HPDE6-E6E7 (cell line): ENCODE measurements around the gene SORBS1.
A peak's percentile ranks its signal among the peaks of the same experiment; 100 is the strongest.

Experiments used
- DNase-seq: peaks from one replicate; pipeline ENCODE4 v3.0.0; 2011; ENCODE audit warnings: missing footprints; ENCODE audit errors: extremely low spot score

Gene SORBS1

DNA sequence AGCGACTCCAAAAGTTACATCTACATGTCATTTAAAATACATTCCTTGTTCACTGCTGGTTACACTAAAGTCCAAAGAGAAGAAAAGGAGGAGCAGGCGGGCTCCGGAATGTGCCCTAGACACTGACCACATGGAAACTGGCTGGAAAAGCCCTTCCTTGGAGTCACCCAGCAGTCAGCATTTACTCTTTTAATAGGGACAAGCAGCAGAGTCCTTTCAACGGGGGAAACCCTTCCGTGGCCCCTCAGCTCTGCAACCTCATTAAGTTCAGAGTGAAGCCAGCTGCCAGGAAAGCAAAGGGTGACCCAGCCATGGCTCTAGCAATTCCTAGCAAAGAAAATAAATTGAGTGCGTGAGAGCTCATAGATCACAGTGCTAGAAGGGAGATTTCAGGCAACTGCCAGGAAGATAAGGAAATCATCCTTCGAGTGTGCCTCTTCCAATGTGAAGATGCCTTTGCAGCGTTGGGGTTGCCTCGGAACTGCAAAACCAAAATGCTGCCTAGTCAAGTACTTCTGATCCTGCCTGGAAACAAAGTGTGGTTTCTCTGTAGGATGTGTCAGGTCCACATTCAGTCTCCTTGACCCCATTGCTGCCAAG, 101.6 kb downstream of the SORBS1 start:
- no peak for DNase-seq

DNA sequence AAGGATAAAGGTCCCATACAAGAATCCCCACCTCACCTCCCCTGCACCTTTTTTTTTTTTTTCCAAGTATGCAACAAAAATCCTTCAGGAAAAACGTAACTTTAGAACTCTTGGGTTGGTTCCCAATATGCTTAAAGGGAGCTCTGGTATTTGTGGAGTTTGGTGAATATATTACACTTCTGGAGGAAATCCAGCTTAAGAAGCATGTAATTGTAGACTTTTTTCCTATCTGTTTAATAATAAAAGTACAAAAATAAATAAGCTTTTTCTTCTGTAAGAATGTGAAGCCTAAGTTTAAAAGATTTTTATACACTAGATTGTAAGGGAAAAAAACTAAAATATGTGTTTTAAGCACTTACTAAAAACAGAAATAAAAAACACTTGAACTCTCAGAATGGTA, 102.3 kb downstream of the SORBS1 start:
- no peak for DNase-seq

DNA sequence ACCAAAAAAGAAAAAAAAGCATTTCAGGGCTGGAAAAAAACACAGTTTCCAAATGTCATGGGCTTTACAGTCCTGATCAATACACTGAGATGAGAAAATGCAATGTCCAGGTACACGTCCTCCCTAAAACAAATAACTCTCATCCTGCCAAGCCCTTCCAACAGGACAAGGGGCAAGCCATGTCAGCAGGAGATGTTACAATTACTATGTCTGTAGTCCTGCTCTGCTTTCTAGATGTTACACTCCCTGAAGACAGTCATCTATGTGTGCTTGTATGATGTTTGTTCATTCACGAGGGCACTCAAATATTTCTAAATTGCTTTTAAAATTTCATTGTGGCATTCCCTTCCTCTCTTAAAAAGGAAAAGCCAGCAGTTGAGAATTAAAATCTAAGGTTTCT, 103.2 kb downstream of the SORBS1 start:
- no peak for DNase-seq

DNA sequence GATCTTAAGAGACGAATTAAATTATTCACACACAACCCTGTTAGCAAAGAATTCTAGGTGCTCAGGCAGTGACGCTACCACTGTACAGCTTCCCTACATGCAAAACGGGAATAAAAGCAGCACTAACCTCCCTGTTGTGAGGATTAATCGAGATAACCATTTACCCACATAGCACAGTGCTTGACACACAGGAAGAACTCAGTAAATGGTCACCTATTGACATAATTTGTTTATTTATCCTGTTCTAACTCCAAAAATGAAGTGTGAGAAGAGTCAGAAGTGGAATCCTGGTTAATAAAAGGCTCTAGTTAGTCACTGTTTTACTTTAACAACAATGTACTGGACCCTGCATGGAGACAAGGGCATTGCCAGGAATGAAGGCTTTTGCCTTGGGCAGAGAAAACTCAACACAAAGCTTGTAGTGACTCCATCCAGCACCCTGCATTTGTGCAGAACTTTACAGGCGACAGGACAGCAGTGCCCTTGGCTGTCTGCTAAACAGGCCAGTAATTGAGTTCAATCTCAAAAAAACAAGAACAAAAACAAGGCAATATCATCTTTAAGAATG, 103.8 kb downstream of the SORBS1 start:
- DNase-seq: no peak

DNA sequence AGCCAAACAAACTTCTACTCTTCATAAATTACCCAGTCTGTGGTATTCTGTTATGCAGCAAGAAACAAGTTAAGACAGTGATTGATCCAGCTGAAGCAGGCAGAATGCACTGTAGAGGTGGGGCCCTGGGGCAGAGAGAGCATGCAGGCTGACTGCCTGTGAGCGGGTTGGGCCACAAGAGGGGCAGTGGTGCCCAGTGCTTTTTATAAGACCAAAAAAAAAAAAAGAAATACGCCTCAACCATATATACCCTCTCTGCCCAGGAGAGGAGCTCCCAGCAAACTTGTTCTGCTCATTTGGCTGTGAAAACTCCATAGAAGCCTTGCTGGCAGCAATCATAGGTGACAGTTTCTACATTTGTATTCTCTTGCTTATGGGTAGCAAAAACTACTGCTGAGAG, 104.7 kb downstream of the SORBS1 start:
- DNase-seq: no peak

DNA sequence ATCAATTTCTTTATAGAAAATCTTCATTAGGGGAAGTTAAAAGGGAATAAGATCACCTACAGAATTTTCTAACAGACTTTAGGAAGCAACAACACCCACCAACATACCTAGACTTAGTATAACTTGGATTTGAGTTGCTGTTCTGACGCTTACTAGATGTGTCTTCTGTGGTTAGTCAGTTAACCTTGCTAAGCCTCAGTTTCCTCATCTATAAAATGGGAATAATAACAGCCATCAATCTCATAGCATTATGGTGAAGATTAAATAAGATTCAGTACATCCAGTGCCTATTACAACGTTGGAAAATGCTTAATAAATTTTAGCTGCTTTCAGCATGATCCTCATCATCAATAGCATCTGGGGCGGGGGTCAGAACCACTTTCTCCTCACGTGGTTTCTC, 106.2 kb downstream of the SORBS1 start:
- DNase-seq: no peak

DNA sequence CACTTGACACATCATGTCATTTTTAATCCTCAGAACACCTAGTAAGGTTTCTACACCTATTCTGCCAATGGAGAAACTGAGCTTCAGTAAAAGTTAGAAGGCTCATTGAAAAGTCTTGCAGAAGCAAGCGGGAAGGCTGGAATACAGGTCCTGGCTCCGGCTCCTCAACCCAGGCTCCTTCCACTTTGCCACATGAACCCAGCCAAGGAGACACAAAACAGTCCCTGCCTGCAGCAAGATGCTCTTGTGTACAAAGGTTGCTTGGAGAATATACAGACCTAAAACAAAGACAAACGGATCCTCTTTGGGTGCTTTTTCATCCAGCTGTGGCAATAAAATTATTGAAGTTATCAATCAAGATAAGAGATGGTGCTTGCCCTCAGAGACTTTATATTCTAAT, 106.8 kb downstream of the SORBS1 start:
- no peak for DNase-seq

DNA sequence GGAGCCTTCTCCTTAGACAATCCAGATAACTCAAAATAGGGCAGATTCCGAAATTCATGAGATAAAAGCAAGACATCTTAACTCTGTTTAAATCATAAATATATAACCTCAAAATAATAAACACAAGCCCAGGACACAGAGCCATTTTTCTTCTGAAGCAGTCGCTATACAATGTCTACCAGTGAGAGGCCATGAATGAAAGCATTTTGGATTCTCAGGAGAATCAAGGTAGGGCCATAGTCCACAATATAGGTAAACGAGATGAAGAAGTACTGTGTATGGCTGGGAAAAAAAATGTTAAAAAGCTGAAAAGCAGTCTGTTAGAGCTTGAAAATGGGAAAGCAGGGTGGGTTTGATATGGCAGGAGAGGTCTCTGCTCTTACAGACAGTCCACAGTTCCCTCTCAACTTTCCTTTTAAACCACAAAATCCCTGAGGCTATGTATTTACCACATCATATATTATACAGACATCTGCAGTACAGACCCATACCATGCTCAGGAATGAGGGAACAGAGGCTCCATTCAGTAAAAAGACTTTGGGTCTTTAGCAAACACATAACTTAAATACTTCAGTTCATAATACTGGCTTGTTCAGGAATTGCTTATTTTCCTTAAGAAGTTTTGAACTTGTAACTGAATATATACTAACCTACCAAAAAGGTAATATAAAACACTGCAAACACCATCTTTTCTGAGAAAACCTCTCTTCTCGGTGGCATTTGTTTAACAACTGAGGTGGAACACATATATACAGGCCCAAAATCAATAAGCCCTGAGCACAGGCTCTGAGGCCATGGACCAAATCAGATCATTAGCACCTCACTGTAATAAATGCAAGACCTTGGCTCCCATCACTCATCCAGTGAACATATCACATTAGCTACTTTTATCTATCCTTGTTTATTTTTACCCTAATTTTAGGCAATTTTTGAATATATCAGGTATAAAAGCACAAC, 109.3 kb downstream of the SORBS1 start:
- no peak for DNase-seq

DNA sequence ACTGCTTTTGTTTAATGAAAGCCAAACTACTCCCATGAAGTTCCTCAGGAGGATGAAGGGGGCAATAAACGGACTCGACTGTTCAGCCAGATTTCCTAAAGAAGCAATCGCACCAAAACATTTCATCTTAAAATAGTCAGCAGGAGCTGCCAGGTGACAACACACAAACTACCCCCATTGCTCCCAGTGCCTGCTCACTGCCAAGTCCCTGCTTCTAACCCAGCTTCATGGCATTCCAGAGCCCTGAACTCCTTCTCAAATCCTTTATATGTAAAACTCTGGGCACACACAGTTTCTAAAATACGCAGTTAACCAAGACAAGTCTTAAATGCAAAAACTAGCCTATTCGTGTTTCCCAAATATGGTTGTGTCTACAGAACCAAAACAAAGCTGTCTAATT, 110.0 kb downstream of the SORBS1 start:
- DNase-seq: no peak

DNA sequence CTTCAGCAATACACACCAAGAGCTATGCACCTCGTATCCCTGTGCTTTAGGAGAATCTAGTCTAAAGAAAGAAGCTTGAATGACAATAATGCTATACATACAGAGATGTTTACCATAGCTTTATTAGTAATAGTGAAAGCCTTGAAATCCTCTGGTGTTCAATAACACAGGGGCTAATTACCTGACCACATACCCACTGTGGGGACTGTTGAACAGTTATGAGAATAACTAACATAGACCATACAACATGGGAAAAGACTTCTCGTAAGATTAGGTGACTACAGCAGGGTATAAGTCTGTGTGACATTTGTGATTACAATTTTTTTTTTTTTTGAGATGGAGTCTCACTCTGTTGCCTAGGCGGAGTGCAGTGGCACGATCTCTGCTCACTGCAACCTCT, 111.0 kb downstream of the SORBS1 start:
- DNase-seq: no peak

DNA sequence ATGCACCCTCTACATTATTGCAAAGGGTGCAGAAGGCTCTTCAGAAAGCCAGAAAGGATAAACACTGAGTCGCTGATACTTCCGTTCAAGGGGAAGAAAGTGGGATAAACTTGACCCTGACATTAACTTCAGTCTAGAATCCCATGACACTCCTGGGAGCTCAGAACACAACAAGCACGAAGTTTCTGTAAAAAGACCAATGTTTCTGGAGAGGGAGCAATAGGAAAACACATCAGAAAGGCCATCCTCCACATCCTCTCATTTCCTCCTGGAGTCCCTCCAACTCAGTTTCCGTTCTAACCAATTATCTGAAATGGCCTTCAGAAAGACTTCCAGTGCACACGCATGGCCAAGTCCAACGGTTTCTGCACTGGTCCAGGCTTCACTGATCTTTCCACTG, 113.5 kb downstream of the SORBS1 start:
- no peak for DNase-seq

DNA sequence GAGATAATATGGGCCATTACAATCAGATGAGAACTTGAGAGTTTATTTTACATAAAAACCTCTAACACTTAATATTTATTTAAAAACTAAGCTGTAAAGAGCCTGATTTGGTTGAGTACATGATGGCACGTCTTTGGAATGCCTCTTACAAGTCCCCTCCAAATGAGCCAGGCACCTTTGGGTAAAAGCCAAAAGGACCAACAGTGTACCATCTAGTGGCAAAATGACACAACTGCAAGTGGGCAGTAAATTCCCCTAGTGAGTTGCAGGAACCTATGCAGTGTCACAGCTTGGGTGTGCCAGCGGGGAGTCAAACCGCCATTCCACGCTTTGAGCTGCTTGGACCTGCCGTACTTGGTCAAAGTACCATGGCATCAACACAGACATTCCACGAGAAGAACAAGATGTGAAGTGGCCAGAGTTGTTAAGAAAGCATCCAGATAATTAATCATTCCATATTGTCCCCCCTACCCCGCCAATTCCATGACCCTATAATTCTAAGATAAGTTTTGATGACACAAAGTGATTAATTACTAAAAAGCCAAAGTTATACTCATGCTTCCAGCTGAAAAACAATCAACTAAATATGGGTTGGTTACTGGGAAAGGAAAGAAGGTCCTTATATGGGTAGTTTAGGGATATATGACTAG, 115.2 kb downstream of the SORBS1 start:
- peak; percentile 68 for DNase-seq

DNA sequence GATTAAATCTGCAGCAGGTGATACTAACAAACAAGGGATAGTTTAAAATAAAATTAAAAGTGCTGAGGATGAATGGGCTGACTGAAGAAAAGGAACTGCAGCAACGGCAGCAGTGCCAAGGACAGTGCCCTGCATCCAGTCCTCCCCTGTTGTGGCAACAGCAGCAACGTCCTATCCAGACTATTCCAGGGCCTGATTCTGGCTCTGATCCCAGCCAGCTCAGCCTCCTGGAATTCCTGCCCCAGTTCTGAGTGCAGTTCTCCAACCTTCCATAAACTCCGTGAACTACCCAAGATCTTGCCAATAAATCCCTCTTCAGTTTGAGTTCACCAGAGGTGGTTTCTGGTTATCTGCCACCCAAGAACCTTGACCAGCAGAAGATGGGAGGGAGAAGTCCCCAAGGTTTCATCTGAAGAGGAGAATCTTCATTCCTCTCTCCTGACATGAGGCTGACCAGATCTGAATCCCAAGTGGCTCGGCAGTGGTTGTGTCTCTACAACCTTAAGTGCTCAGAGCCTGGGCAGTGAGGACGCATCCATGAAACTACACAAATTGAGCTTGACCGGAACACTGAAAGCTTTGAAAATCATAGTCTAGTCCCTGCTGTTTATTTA, 115.8 kb downstream of the SORBS1 start:
- peak; percentile 67 for DNase-seq

DNA sequence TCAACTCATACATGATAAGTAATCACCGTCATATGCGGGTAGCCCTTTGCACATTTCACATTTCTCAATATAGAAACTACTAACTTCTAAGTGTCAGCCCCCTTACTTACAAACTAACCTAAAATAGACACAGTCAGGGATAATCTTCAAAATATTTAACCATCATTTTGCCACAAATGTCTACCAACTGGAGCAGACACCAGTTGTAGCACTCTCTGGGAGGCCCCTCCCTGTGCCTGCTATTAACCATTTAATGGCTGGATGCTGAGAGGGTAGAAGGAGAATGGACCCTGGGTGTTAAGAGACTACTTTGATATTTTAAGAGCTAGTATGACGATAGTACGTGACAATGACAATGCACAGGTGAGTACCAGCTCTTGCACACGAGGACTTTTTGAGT, 116.4 kb downstream of the SORBS1 start:
- no peak for DNase-seq

DNA sequence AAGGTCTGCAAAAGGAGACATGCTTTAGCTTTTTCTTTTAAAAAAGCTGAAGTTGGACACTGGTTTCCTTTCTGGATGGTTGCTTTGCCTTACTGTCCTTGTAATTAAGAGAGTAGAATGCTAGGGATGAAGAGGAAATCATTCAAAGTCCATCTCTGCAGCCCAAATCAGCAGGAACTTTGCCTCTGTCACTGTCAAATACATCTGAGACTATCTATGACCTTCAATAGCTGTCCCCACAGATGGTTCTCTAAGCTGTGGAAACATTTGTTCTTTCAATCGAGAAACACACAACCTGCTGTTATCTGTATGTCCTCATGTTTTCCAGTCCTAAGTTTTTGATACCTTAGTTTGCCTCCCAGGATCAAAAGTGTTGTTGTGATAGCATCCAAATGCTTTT, 117.5 kb downstream of the SORBS1 start:
- no peak for DNase-seq

DNA sequence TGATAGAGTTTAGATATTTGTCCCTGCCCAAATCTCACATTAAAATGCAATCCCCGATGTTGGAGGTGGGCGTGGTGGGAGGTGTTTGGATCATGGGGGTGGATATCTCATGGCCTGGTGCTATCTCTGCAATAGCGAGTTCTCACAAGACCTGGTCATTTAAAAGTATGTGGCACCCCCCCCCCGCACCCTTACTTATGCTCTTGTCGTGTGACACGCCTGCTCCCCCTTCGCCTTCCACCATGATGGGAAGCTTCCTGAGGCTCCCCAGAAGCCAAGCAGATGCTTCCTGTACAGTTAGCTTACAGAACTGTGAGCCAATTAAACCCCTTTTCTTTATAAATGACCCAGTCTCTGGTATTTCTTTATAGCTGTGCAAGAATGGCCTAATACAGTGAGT, 118.8 kb downstream of the SORBS1 start:
- no peak for DNase-seq

DNA sequence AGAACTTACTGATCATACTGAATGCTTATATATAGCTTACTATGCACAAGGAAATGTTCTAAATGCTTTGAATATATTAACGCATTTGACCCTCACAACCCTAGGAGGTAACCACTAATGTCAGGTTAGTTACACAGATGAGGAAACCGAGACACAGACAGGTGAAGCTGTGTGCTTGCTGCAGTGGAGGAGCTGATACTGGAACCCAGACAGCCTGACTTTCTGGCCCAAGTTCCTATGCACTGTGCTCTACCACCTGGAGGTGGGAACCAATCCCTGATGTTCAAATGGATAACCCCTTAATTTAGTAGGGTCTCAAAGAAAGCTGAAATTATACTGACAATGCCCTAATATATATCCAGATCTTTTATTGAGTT, 119.6 kb downstream of the SORBS1 start:
- DNase-seq: no peak

DNA sequence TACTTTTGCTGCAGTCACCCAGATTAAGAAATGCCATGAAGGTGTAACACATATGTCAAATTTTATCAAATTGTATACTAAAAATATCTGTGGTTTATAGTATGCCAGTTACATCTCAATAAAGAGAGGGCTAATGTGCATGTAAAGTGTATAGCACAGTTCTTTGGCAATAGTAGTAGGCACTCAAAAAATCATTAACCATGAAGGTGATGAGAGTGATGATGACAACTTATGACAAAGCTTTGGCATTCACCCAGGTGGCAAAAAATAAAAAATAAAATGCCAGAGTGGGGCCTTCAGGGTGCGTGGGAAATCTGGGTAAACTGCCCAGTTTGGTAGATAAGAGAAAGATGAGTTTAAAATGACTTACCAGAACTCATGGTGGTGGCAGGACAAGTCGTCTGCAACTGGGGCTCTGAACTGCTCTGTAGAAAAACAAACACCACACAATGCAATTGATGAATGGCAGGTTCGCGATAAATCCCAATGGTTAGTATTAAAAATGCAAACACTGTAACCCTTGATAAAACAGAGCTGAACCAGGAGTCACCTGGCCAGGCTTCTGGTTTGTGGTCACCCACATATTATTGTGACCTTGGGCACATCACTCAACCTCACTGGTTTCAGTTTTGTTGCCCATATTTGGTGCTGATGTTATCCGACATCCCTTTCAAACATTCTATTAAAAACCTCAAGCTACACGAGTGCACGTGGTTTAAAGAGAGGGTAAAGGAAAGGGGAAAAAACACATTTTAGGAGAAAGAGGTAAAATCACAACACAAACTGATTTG, 120.2 kb downstream of the SORBS1 start:
- no peak for DNase-seq

DNA sequence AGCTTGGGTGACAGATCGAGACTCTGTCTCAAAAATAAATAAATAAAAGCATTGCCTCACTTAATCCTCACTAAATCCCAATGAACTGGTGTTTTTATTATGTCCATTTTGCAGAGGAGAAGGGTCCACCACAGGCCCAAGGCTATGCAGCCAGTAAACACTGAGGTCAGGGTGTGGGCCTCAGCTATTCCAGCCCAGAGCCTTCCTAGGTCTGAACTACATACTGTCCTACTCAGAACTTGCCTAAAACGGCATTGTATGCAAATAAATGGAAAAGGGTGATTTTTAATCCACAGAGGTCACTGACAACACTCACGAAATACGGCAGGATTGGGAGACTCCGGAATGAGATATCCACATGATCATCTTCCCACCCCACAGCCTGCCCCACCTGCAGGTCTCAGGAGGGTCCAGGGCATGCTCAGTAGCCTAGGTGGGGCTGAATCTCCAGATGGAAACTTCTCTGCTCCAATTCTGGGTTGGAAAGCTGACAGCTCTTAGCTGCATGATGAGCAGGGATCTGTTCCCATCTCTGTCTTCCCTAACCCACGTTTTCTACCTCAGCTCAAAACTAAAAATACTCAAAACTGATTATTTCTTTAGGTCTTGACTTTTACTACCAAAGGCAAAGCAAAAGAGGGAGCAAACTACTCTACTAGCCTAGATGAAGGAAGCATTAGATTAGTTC, 121.0 kb downstream of the SORBS1 start:
- no peak for DNase-seq

DNA sequence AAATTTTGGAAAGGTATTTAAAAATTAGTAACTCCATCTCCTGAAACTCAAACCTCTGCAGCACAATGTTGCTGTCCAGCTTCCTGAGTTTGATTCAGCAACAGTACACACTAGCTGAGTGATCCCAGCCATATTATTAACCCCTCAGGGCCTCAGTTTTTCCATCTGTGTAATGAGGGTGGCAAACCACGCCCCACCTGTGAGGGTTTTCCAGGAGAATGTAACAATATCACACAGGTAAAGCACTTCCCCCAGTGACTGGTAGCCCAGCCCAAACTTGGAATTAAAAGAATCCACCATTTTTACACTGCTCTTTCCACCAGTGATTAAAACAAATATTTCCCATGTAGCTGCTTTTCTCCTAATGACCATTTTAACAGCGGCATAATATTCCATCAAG, 122.4 kb downstream of the SORBS1 start:
- no peak for DNase-seq

DNA sequence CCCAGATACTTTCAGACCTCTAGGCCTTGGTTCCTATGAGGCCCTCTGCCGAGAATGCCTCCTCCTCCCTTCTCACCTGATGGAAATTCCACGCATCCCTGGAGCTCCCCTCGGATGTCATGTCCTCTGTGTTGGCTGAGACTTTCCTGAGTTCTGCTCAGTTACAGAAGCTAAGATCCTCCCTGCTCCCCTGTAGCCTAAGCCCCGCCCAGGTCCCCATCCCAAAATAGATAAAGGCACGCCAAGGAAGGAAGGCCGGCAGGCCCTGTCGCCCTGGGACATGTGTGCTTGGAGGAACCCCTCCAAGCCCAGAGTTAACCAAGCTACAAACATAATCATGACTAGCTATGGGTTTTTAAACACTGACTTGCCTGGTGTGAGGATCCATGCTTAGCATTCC, 123.5 kb downstream of the SORBS1 start:
- DNase-seq: no peak
